Thoracic aorta (tissue), 2 donors: ENCODE data around the gene RNF187. TPM values are rescaled to one million over a fixed set of nuclear protein-coding genes. Genes with fewer than 3 reads are reported as not detected.

ENCODE experiments used
- ATAC-seq: fragments of 150-250 bp; one replicate; pipeline ENCODE4 v1.8.0; 2017; ENCODE audit warnings: low read depth; ENCODE audit not compliant: insufficient number of reproducible peaks, low FRiP score
- DNase-seq: peaks from one replicate; pipeline ENCODE4 v3.0.0-alpha.2; 2020; ENCODE audit warnings: low spot score
- H3K27ac ChIP-seq, 2 donors: fragments of 200-600 bp; sonication (generic); 1 replicate in 1 of 2; 2 replicates in 1 of 2; pipeline ENCODE4 v1.5.1; 2016; ENCODE audit warnings: mild to moderate bottlenecking in 2 of 2, moderate library complexity in 2 of 2
- H3K27me3 ChIP-seq: fragments of 200-600 bp; sonication (generic); replicated peaks from 2 replicates; pipeline ENCODE4 v1.6.0; 2016; ENCODE audit warnings: mild to moderate bottlenecking; ENCODE audit not compliant: insufficient read depth
- H3K36me3 ChIP-seq: fragments of 200-600 bp; sonication (generic); one replicate; pipeline ENCODE4 v1.5.1; 2016
- H3K4me1 ChIP-seq, 2 donors: fragments of 200-600 bp; sonication (generic); 1 replicate in 1 of 2; 2 replicates in 1 of 2; pipeline versions ENCODE4 v1.5.1 to v1.6.0; 2016; ENCODE audit warnings: low read depth in 2 of 2, mild to moderate bottlenecking in 1 of 2; ENCODE audit not compliant: control insufficient read depth in 1 of 2
- H3K4me3 ChIP-seq: fragments of 200-600 bp; sonication (generic); 2 replicates; pipeline ENCODE4 v1.5.1; 2016; ENCODE audit warnings: mild to moderate bottlenecking
- H3K9me3 ChIP-seq: fragments of 200-600 bp; sonication (generic); 2 replicates; pipeline ENCODE4 v1.5.1; 2016
- total RNA-seq, 2 donors: library from RNA; depleted of rRNA; stranded (reverse); fragments of >200 nt; gene quantifications; one replicate each; pipeline versions ENCODE4 v1.1.0 to v1.2.3, GENCODE V29; 2016
- TF ChIP-seq, protein P1 (sequence below): fragments of 200-600 bp; sonication (generic); IDR thresholded peaks from one replicate; pipeline ENCODE4 v1.5.1; 2019; ENCODE audit warnings: antibody characterized with exemption

Gene RNF187
- total RNA-seq, 2 donors from 2014 or later = 35.6 to 70.1 TPM

GRCh38 chr1:228517655-228518054 lies 30.5 kb downstream of the RNF187 start:
- Histone ChIP-seq H3K4me3 (no peak overlapping the region), H3K9me3 (no peaks in the 10 kb centered on the region), H3K27me3 (no peaks in the 10 kb centered on the region), H3K4me1 (no peaks in the 10 kb centered on the region), H3K36me3 (no peaks in the 10 kb centered on the region), H3K27ac (no peak overlapping the region)
- DNase-seq (no peak), ATAC-seq (no peak)
- TF ChIP-seq, protein P1, sequence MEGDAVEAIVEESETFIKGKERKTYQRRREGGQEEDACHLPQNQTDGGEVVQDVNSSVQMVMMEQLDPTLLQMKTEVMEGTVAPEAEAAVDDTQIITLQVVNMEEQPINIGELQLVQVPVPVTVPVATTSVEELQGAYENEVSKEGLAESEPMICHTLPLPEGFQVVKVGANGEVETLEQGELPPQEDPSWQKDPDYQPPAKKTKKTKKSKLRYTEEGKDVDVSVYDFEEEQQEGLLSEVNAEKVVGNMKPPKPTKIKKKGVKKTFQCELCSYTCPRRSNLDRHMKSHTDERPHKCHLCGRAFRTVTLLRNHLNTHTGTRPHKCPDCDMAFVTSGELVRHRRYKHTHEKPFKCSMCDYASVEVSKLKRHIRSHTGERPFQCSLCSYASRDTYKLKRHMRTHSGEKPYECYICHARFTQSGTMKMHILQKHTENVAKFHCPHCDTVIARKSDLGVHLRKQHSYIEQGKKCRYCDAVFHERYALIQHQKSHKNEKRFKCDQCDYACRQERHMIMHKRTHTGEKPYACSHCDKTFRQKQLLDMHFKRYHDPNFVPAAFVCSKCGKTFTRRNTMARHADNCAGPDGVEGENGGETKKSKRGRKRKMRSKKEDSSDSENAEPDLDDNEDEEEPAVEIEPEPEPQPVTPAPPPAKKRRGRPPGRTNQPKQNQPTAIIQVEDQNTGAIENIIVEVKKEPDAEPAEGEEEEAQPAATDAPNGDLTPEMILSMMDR = no peak

GRCh38 chr1:228527596-228527995 lies 40.4 kb downstream of the RNF187 start:
- TF ChIP-seq, protein P1 = no peak
- Histone ChIP-seq H3K27me3 (no peaks in the 10 kb centered on the region), H3K9me3 (no peaks in the 10 kb centered on the region), H3K4me1 (no peaks in the 10 kb centered on the region), H3K27ac (no peak overlapping the region), H3K36me3 (no peaks in the 10 kb centered on the region), H3K4me3 (no peak overlapping the region)
- DNase-seq (no peak), ATAC-seq (no peak)

DNA sequence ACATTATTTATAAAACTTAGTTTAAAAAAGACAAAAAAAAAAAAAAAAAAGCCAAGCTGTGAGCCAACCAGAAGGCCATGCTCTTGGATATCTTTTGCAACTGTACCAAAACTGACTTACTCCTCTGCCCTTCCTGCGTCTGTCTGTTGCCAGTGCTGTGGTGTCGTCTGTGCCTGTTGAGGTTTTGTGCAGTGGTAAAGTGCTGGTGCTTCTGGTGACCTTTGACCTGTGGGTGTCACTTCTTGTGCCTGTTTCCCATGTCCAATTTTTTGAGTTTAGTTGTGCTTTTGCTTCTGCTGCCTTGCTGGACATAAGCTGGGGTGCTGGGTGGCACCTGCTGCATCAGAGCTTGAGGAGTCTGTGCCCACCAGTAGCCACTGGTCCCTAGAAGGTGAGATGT lies 41.4 kb downstream of the RNF187 start:
- Histone ChIP-seq H3K9me3 (no peaks in the 10 kb centered on the region), H3K36me3 (no peaks in the 10 kb centered on the region), H3K4me3 (no peak overlapping the region), H3K27ac (no peak overlapping the region), H3K4me1 (no peaks in the 10 kb centered on the region), H3K27me3 (no peaks in the 10 kb centered on the region)
- TF ChIP-seq, protein P1 = no peak
- DNase-seq = no peak
- ATAC-seq = no peak

DNA sequence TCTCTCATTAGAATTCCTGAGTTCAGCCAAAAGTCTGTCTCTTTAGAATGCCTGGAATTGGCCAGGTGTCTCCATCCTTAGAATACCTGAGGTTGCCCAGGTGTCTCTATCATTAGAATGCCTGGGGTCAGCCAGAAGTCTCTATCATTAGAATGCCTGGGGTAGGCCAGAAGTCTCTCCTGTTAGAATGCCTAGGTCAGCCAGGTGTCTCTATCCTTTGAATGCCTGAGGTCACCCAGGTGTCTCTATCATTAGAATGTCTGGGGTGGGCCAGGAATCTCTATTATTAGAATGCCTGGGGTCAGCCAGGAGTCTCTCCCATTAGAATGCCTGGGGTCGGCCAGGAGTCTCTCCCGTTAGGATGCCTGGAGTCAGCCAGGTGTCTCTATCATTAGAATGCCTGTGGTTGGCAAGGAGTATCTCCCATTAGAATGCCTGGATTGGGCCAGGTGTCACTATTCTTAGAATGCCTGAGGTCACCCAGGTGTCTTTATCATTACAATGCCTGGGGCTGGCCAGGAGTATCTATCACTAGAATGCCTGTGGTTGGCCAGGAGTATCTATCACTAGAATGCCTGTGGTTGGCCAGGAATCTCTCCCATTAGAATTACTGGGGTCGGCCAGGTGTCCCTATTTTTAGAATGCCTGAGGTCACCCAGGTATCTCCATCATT lies 43.0 kb downstream of the RNF187 start:
- H3K27me3 ChIP-seq = no peaks in the 10 kb centered on the region

GRCh38 chr1:228530951-228531731 lies 44.0 kb downstream of the RNF187 start:
- H3K36me3 ChIP-seq = no peaks in the 10 kb centered on the region
- H3K27me3 ChIP-seq = no peaks in the 10 kb centered on the region
- no peaks in the 10 kb centered on the region for H3K4me1 ChIP-seq
- H3K4me3 ChIP-seq = no peak overlapping the region
- TF ChIP-seq, protein P1 = no peak
- DNase-seq = no peak
- no peak overlapping the region for H3K27ac ChIP-seq
- no peaks in the 10 kb centered on the region for H3K9me3 ChIP-seq
- no peak for ATAC-seq

More for the DNA sequence above, 43.0 kb downstream of the RNF187 start:
- TF ChIP-seq, protein P1 = no peak
- no peaks in the 10 kb centered on the region for H3K4me1 ChIP-seq
- DNase-seq = no peak
- H3K4me3 ChIP-seq = no peak overlapping the region
- no peaks in the 10 kb centered on the region for H3K36me3 ChIP-seq
- no peak overlapping the region for H3K27ac ChIP-seq
- ATAC-seq = no peak
- H3K9me3 ChIP-seq = no peaks in the 10 kb centered on the region
